ENCODE results near the gene MYO3A. TPM values are rescaled to one million over a fixed set of nuclear protein-coding genes. Genes with fewer than 3 reads are reported as not detected.

Gene MYO3A
- total and polyA plus RNA-seq, 2 donors (not counting 3 experiments of a cell fraction or from before 2014, with no cell fraction given) = not detected

- H3K4me1 ChIP-seq (ENCODE audit: control insufficient read depth, extremely low read depth, insufficient read depth, low read length) = no peaks in the 10 kb centered on the region
- H4K20me1 ChIP-seq (replicated peaks; ENCODE audit: control insufficient read depth, extremely low read depth, insufficient read depth, low read length) = no peaks in the 10 kb centered on the region
- H3K36me3 ChIP-seq (ENCODE audit: control insufficient read depth in 2 of 2, extremely low read depth in 1 of 2, insufficient read depth in 2 of 2, low read length in 2 of 2) = no peaks in the 10 kb centered on the region
- no peak overlapping the region for H3K9ac ChIP-seq (replicated peaks; ENCODE audit: extremely low read depth, insufficient read depth, low read length)
- H3K27me3 ChIP-seq (ENCODE audit: control insufficient read depth in 2 of 2, insufficient read depth in 2 of 2, low read length in 2 of 2) = peaks cover 21 to 34% of the 10 kb centered on the region in 2 experiments
- BruUV-seq (replicated peaks) = no TSS peak
- H2AFZ ChIP-seq (ENCODE audit: low read depth, low read length) = no peak overlapping the region
- intact Hi-C loops (cut with micrococcal nuclease) (no loop called here), dilution Hi-C loops (cut with MboI; ENCODE audit: extremely low pct_ligation_motif_present, low sequenced_read_pairs) (no loop called here)
- no peaks in the 10 kb centered on the region for H3K9me1 ChIP-seq (replicated peaks; ENCODE audit: control insufficient read depth, extremely low read depth, insufficient read depth, low read length)
- no peak overlapping the region for H3K4me2 ChIP-seq (ENCODE audit: insufficient read depth, low read length)
- H3K27ac ChIP-seq (ENCODE audit: insufficient read depth, low read depth, low read length) = no peak overlapping the region
- no peaks in the 10 kb centered on the region for H3K79me2 ChIP-seq (ENCODE audit: control insufficient read depth, insufficient read depth, low read length)
- CTCF ChIA-PET = no interaction called here
- FAIRE-seq (no peak), DNase-seq (ENCODE audit: low read depth, low spot score) (no peak)
- no peak overlapping the region for H3K4me3 ChIP-seq (replicated peaks in 1 of 3; ENCODE audit: insufficient read depth in 1 of 3, low read depth in 1 of 3, low read length in 3 of 3)
- POLR2A ChIA-PET = no interaction called here
- H3K9me3 ChIP-seq (replicated peaks; ENCODE audit: control insufficient read depth, insufficient read depth, low read length) = no peaks in the 10 kb centered on the region
- no peak for TF ChIP-seq EZH2 (IDR thresholded peaks at IDR 0.05; ENCODE audit: borderline replicate concordance, low read depth, low read length, severe bottlenecking)
- TF ChIP-seq POLR2A (IDR thresholded peaks at IDR 0.05; ENCODE audit: low read depth, low read length) = no peak
- no peak for TF ChIP-seq MAX (IDR thresholded peaks at IDR 0.05; ENCODE audit: insufficient read depth, insufficient read length)
- no peak for TF ChIP-seq JUN (IDR thresholded peaks at IDR 0.05; ENCODE audit: borderline replicate concordance, insufficient read depth, insufficient read length, low read depth)
- TF ChIP-seq POLR2AphosphoS5 (IDR thresholded peaks at IDR 0.05; ENCODE audit: insufficient read depth, low read depth, low read length) = no peak
- TF ChIP-seq CTCF (IDR thresholded peaks at IDR 0.05; ENCODE audit: extremely low read depth in 1 of 2, insufficient read depth in 1 of 2, low read depth in 1 of 2, low read length in 2 of 2) = no peak
- TF ChIP-seq FOS (IDR thresholded peaks at IDR 0.05; ENCODE audit: borderline replicate concordance, insufficient read depth, low read length) = no peak
- no peak for TF ChIP-seq GATA2 (IDR thresholded peaks at IDR 0.05; ENCODE audit: insufficient read depth, insufficient read length, low read depth, low read length)
- no peak for TF ChIP-seq MYC (IDR thresholded peaks at IDR 0.05; ENCODE audit: low read depth, low read length)
Measured at GRCh38 chr10:26212511-26212910, 278.5 kb downstream of the MYO3A start.

Data from endothelial cell of umbilical vein (primary cell).